CD4-positive, alpha-beta T cell treated with Interferon gamma for 1 hour (primary cell): ENCODE results near the gene TXNDC9.
"Not testable (repeated sequence)": the region's sequence is repeated elsewhere in the genome, so short reads cannot be mapped to it uniquely, and the experiment has no call there.

Source experiments
- DNase-seq: peaks from one replicate; pipeline ENCODE4 v3.0.0-alpha.2; 2020

Gene TXNDC9

GRCh38 chr2:99317873-99318200 lies 18.3 kb downstream of the TXNDC9 start:
- DNase-seq: not testable (repeated sequence)

- DNase-seq: no peak
These were observed 18.8 kb downstream of the TXNDC9 start for GRCh38 chr2:99317161-99317872.

GRCh38 chr2:99301097-99301496 lies 35.0 kb downstream of the TXNDC9 start, which contains the start of gene LYG1:
Gene LYG1 (minus strand): TSS chr2:99301197. CDS start chr2:99295670, 5,527 bp downstream.
- not testable (repeated sequence) for DNase-seq

GRCh38 chr2:99299580-99299979 lies 36.6 kb downstream of the TXNDC9 start:
- DNase-seq: no peak

GRCh38 chr2:99297994-99298393 lies 38.1 kb downstream of the TXNDC9 start:
- no peak for DNase-seq

GRCh38 chr2:99285526-99285925 lies 50.6 kb downstream of the TXNDC9 start:
- DNase-seq: no peak

- no peak for DNase-seq
These were observed 56.0 kb downstream of the TXNDC9 start for GRCh38 chr2:99279969-99280695.

- no peak for DNase-seq
These were observed 57.3 kb downstream of the TXNDC9 start for GRCh38 chr2:99278793-99279291.

GRCh38 chr2:99278195-99278765 lies 57.9 kb downstream of the TXNDC9 start:
- DNase-seq: not testable (repeated sequence)

- DNase-seq: no peak
These were observed 60.3 kb downstream of the TXNDC9 start for GRCh38 chr2:99275882-99276281.
